Astrocyte of the cerebellum (primary cell): Measurements from ENCODE around the gene RSKR.

Experiments used
- DNase-seq: peaks from one replicate; pipeline ENCODE4 v3.0.0-alpha.2; 2011; ENCODE audit warnings: low read depth
- H3K4me3 ChIP-seq: 2 replicates; pipeline ENCODE4 v1.5.1; 2011; ENCODE audit warnings: mild to moderate bottlenecking, low read depth, low read length, moderate library complexity
- CTCF ChIP-seq: IDR thresholded peaks from 2 replicates; pipeline ENCODE4 v1.5.1; 2012; ENCODE audit warnings: low read length, low read depth, moderate library complexity, mild to moderate bottlenecking; ENCODE audit errors: missing control alignments
- in situ Hi-C: cut with HindIII; loops from 2 replicates; pipeline ENCODE4 v1.10.0; 2017; ENCODE audit warnings: low sequenced_read_pairs

RSKR gene

DNA sequence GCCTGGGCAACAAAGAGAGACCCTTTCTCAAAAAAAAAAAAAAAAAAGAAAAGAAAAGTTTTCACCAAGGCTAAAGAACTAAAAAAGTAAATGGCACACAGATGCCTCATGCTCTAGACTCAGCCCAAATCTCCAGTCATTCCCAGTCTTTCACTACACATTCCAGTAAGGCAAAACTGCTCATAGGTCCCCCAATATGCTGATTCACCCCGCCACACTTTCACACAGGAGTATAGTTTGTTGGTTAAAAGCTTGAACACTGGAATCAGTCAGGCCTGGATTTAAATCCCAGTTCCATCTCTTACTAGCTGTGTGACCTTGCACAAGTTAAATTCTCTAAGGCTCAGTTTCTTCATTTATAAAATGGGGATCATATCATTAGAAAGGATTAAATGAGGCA, 44.5 kb downstream of the RSKR start:
- H3K4me3 ChIP-seq, result no peak overlapping the region
- in situ Hi-C loops, result no loop called here
- no peak for TF ChIP-seq CTCF
- DNase-seq, result no peak

- TF ChIP-seq CTCF, result no peak
- DNase-seq, result no peak
- in situ Hi-C loops, result no loop called here
- no peak overlapping the region for H3K4me3 ChIP-seq
These were observed 46.4 kb downstream of the RSKR start for GRCh38 chr17:28567604-28568003.

DNA sequence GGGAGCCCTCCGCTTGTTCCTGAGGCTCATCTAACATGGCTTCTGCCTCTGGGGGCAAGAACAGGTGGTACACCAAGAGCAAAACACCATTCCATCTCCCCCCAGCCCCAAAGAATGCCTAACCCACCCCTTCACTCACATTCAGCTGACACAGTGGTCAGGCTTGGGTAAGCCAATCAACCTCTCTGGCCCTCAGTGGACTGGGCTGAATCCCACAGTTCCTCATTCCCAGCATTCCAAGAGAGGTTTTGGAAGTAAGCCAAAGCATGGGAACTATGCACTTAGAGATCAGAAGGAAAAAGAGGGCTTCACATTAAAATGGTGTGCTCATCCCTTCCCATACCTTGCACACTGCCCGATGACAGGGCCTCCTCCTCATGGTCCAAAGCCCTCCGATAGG, 50.5 kb downstream of the RSKR start:
- in situ Hi-C loops, result no loop called here
- peak; percentile 24 for DNase-seq
- TF ChIP-seq CTCF, result no peak
- H3K4me3 ChIP-seq, result no peak overlapping the region
